Neural cell (in vitro differentiated cells): Measurements from ENCODE around the gene TET2.

Source experiments
- EZH2 ChIP-seq: fragments of 200-600, 300-800 bp; shearing (Covaris generic), sonication (generic); IDR thresholded peaks from 2 replicates; pipeline ENCODE4 v1.6.1; 2014; ENCODE audit warnings: antibody characterized with exemption, low read length, borderline replicate concordance, mild to moderate bottlenecking; ENCODE audit not compliant: insufficient read depth, poor library complexity, severe bottlenecking
- TAF1 ChIP-seq: IDR thresholded peaks from 2 replicates; pipeline ENCODE4 v1.6.1; 2012; ENCODE audit warnings: low read depth
- TF ChIP-seq, protein P1 (sequence below): fragments of 450-650 bp; IDR thresholded peaks from 2 replicates; pipeline ENCODE4 v1.5.1; 2014; ENCODE audit warnings: antibody characterized with exemption, mild to moderate bottlenecking, moderate library complexity; ENCODE audit not compliant: poor library complexity, severe bottlenecking

GRCh38 chr4:105186701-105187161, 40.1 kb downstream of the TET2 start:
- TF ChIP-seq TAF1 (no peak), EZH2 (no peak)
- TF ChIP-seq, protein P1, sequence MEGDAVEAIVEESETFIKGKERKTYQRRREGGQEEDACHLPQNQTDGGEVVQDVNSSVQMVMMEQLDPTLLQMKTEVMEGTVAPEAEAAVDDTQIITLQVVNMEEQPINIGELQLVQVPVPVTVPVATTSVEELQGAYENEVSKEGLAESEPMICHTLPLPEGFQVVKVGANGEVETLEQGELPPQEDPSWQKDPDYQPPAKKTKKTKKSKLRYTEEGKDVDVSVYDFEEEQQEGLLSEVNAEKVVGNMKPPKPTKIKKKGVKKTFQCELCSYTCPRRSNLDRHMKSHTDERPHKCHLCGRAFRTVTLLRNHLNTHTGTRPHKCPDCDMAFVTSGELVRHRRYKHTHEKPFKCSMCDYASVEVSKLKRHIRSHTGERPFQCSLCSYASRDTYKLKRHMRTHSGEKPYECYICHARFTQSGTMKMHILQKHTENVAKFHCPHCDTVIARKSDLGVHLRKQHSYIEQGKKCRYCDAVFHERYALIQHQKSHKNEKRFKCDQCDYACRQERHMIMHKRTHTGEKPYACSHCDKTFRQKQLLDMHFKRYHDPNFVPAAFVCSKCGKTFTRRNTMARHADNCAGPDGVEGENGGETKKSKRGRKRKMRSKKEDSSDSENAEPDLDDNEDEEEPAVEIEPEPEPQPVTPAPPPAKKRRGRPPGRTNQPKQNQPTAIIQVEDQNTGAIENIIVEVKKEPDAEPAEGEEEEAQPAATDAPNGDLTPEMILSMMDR: no peak
